NCI-H82 (cell line): ENCODE results near the gene GPC6.

ENCODE experiments used
- DNase-seq: peaks from one replicate; lab custom pipeline; 2025; lab: John Stamatoyannopoulos, UW

GPC6 gene

GRCh38 chr13:93499991-93500390 is 273.4 kb downstream of the GPC6 start:
- peak; percentile 37 for DNase-seq

- DNase-seq = no peak
These were observed 275.5 kb downstream of the GPC6 start for GRCh38 chr13:93502071-93502470.

GRCh38 chr13:93502987-93503615 is 276.5 kb downstream of the GPC6 start:
- DNase-seq = no peak

- DNase-seq = peak; percentile 59
These were observed 278.7 kb downstream of the GPC6 start for GRCh38 chr13:93505104-93505952.

GRCh38 chr13:93511011-93511410 is 284.4 kb downstream of the GPC6 start:
- no peak for DNase-seq

GRCh38 chr13:93515267-93515666 is 288.7 kb downstream of the GPC6 start:
- DNase-seq = no peak

- DNase-seq = no peak
These were observed 291.1 kb downstream of the GPC6 start for GRCh38 chr13:93517658-93518057.

GRCh38 chr13:93521307-93521706 is 294.7 kb downstream of the GPC6 start:
- DNase-seq = no peak

GRCh38 chr13:93522501-93522900 is 295.9 kb downstream of the GPC6 start:
- DNase-seq = no peak

- DNase-seq = no peak
These were observed 298.5 kb downstream of the GPC6 start for GRCh38 chr13:93525087-93525486.

GRCh38 chr13:93527748-93528297 is 301.2 kb downstream of the GPC6 start:
- no peak for DNase-seq

GRCh38 chr13:93529961-93530360 is 303.4 kb downstream of the GPC6 start:
- no peak for DNase-seq

- DNase-seq = no peak
These were observed 307.6 kb downstream of the GPC6 start for GRCh38 chr13:93534181-93534700.

- no peak for DNase-seq
These were observed 308.6 kb downstream of the GPC6 start for GRCh38 chr13:93535251-93535650.

GRCh38 chr13:93539914-93540313 is 313.3 kb downstream of the GPC6 start:
- no peak for DNase-seq

- DNase-seq = no peak
These were observed 321.3 kb downstream of the GPC6 start for GRCh38 chr13:93547886-93548285.

- no peak for DNase-seq
These were observed 322.9 kb downstream of the GPC6 start for GRCh38 chr13:93549326-93550005.

- DNase-seq = no peak
These were observed 323.6 kb downstream of the GPC6 start for GRCh38 chr13:93550236-93550635.

GRCh38 chr13:93552596-93552995 is 326.0 kb downstream of the GPC6 start:
- DNase-seq = peak; percentile 88

GRCh38 chr13:93554514-93554913 is 327.9 kb downstream of the GPC6 start:
- no peak for DNase-seq

- peak; percentile 68 for DNase-seq
These were observed 332.0 kb downstream of the GPC6 start for GRCh38 chr13:93558637-93559036.

GRCh38 chr13:93559718-93560117 is 333.1 kb downstream of the GPC6 start:
- DNase-seq = peak; percentile 67
